ENCODE data around the gene MAPKAPK5. TPM values are rescaled to one million over a fixed set of nuclear protein-coding genes. Genes with fewer than 3 reads are reported as not detected.

The MAPKAPK5 gene
- total and polyA plus RNA-seq, 10 of the 15 experiments (the other 5 are each of a cell fraction or from before 2014, with no cell fraction given), result 12.6 to 54.3 (median 41.5) TPM

- Histone ChIP-seq H4K20me1 (ENCODE audit: control insufficient read depth, insufficient read depth) (no peaks in the 10 kb centered on the region), H2AFZ (ENCODE audit: control insufficient read depth, low read depth, low read length) (no peak overlapping the region), H3K9me3 (replicated peaks; ENCODE audit: control insufficient read depth, insufficient read depth, low read length) (no peaks in the 10 kb centered on the region), H3K4me3 (no peak overlapping the region), H3K36me3 (ENCODE audit: control insufficient read depth in 2 of 2, insufficient read depth in 2 of 2, low read length in 1 of 2) (no peaks in the 10 kb centered on the region), H3K4me2 (ENCODE audit: control insufficient read depth, insufficient read depth) (no peak overlapping the region), H3K27ac (ENCODE audit: control insufficient read depth, insufficient read depth) (no peak overlapping the region), H3K9ac (ENCODE audit: control insufficient read depth, insufficient read depth, low read length) (no peak overlapping the region), H3K27me3 (replicated peaks in 1 of 2; ENCODE audit: control insufficient read depth in 2 of 2, insufficient read depth in 2 of 2, low read length in 1 of 2) (no peaks in the 10 kb centered on the region), H3K4me1 (ENCODE audit: control insufficient read depth, insufficient read depth, low read length) (no peaks in the 10 kb centered on the region; the same call in 1 of the 2 replicates), H3K79me2 (ENCODE audit: control insufficient read depth, insufficient read depth, low read length) (no peaks in the 10 kb centered on the region)
- ChIA-PET CTCF (interaction anchor here (0.6 to 1.3 kb wide), 2 partner anchors 20 to 473 kb away, joined by 3 read pairs; no protein-coding TSS in a partner anchor), RAD21 (ENCODE audit: unreplicated experiment) (interaction anchor here (0.6 kb wide), 1 partner anchor 170 kb away, joined by 3 read pairs; no protein-coding TSS in a partner anchor), SMC1A (ENCODE audit: uncharacterized antibody, unreplicated experiment) (interaction anchor here (0.9 to 1.2 kb wide), 3 partner anchors 17 to 196 kb away, joined by 3 to 4 read pairs (median 3); no protein-coding TSS in a partner anchor), POLR2A (interaction anchor here (0.6 kb wide), 1 partner anchor 180 kb away, joined by 3 read pairs; no protein-coding TSS in a partner anchor)
- TF ChIP-seq SRF (IDR thresholded peaks at IDR 0.05; ENCODE audit: low read depth in 2 of 2, low read length in 2 of 2), result no peak
- no peak for TF ChIP-seq ZZZ3 (IDR thresholded peaks at IDR 0.05; ENCODE audit: control insufficient read depth, insufficient read length, low read depth)
- TF ChIP-seq IRF4 (IDR thresholded peaks at IDR 0.05; ENCODE audit: low read depth, low read length), result no peak
- no peak for TF ChIP-seq MLLT1 (IDR thresholded peaks at IDR 0.05)
- TF ChIP-seq ZBTB33 (IDR thresholded peaks at IDR 0.05), result no peak
- no peak for TF ChIP-seq CBX5 (IDR thresholded peaks at IDR 0.05; ENCODE audit: low read depth)
- no peak for TF ChIP-seq SMC3 (IDR thresholded peaks at IDR 0.05; ENCODE audit: borderline replicate concordance, low read length)
- no peak for TF ChIP-seq CBFB (IDR thresholded peaks at IDR 0.05; ENCODE audit: low read depth)
- TF ChIP-seq SIN3A (IDR thresholded peaks at IDR 0.05; ENCODE audit: low read depth, low read length), result no peak
- no peak for TF ChIP-seq MYB (IDR thresholded peaks at IDR 0.05; ENCODE audit: borderline replicate concordance, low read depth, low read length)
- no peak for TF ChIP-seq NFYB (IDR thresholded peaks at IDR 0.05; ENCODE audit: insufficient read depth, low read depth, low read length)
- no peak for TF ChIP-seq NR2F1 (conservative IDR thresholded peaks at IDR 0.05)
- TF ChIP-seq NR2C1 (IDR thresholded peaks at IDR 0.05), result no peak
- no peak for TF ChIP-seq ZNF274 (IDR thresholded peaks at IDR 0.05; ENCODE audit: insufficient read depth, insufficient read length)
- TF ChIP-seq CHD2 (IDR thresholded peaks at IDR 0.05; ENCODE audit: borderline replicate concordance, low read depth, low read length), result no peak
- no peak for TF ChIP-seq NFYA (IDR thresholded peaks at IDR 0.05; ENCODE audit: borderline replicate concordance, low read depth, low read length)
- in situ Hi-C loops (cut with MboI), result no loop called here
- BruUV-seq (replicated peaks), result no TSS peak
- ATAC-seq (no peak; the same call in 2 of the 3 replicates), DNase-seq (ENCODE audit: low read depth, low spot score) (no peak), FAIRE-seq (no peak)
- 40% methylated on average over 1 of the region's 1 CpG for WGBS (ENCODE audit: insufficient coverage, insufficient replicate concordance, low lambda C conversion rate, missing lambda C conversion rate)
- intact Hi-C loops (cut with micrococcal nuclease; ENCODE audit: unreplicated experiment), result no loop called here
These were observed 95.4 kb downstream of the MAPKAPK5 start for GRCh38 chr12:111937429-111937828.
